22Rv1 (cell line): ENCODE measurements around the gene GARS1.

ENCODE experiments used
- H3K27ac ChIP-seq: fragments of 450-650 bp; 2 replicates; pipeline ENCODE4 v1.5.1; 2017
- CTCF ChIP-seq: fragments of 450-650 bp; IDR thresholded peaks from 2 replicates; pipeline ENCODE4 v1.5.1; 2017; ENCODE audit warnings: mild to moderate bottlenecking
- ZFX ChIP-seq: fragments of 450-650 bp; IDR thresholded peaks from 2 replicates; pipeline ENCODE4 v1.6.1; 2017; ENCODE audit warnings: antibody characterized with exemption, borderline replicate concordance

Gene GARS1

GRCh38 chr7:30662431-30662939, 67.8 kb downstream of the GARS1 start:
- H3K27ac ChIP-seq = no peak overlapping the region
- TF ChIP-seq ZFX = no peak
- TF ChIP-seq CTCF = no peak

- no peak overlapping the region for H3K27ac ChIP-seq
- TF ChIP-seq ZFX = no peak
- no peak for TF ChIP-seq CTCF
Observed at GRCh38 chr7:30663414-30663813, 68.7 kb downstream of the GARS1 start.

- no peak for TF ChIP-seq CTCF
- TF ChIP-seq ZFX = no peak
- no peak overlapping the region for H3K27ac ChIP-seq
Observed at GRCh38 chr7:30664184-30664885, 69.7 kb downstream of the GARS1 start.

- TF ChIP-seq ZFX (no peak), CTCF (no peak)
- no peak overlapping the region for H3K27ac ChIP-seq
Observed at GRCh38 chr7:30665043-30665442, 70.4 kb downstream of the GARS1 start.

- no peak overlapping the region for H3K27ac ChIP-seq
- no peak for TF ChIP-seq CTCF
Observed at GRCh38 chr7:30665449-30665848, 70.8 kb downstream of the GARS1 start.

GRCh38 chr7:30667172-30667571, 72.5 kb downstream of the GARS1 start:
- no peak overlapping the region for H3K27ac ChIP-seq
- TF ChIP-seq CTCF (no peak), ZFX (no peak)

GRCh38 chr7:30668102-30668501, 73.4 kb downstream of the GARS1 start:
- no peak for TF ChIP-seq CTCF
- TF ChIP-seq ZFX = no peak
- H3K27ac ChIP-seq = no peak overlapping the region
